Renal cortical epithelial cell (primary cell): ENCODE results near the gene ADCY10. TPM values are rescaled to one million over a fixed set of nuclear protein-coding genes. Genes with fewer than 3 reads are reported as not detected.
"Not testable (repeated sequence)": the region's sequence is repeated elsewhere in the genome, so short reads cannot be mapped to it uniquely, and the experiment has no call there.

ENCODE experiments used
- DNase-seq: peaks from one replicate; pipeline ENCODE4 v3.0.0-alpha.2; 2011; ENCODE audit warnings: low read depth
- total RNA-seq: library from RNA; depleted of rRNA; stranded (reverse); fragments of >200 nt; gene quantifications from 2 replicates; pipeline ENCODE4 v1.2.3, GENCODE V29; 2014

The ADCY10 gene
- total RNA-seq, 1 donor from 2014 or later, result 0.25 TPM

DNA sequence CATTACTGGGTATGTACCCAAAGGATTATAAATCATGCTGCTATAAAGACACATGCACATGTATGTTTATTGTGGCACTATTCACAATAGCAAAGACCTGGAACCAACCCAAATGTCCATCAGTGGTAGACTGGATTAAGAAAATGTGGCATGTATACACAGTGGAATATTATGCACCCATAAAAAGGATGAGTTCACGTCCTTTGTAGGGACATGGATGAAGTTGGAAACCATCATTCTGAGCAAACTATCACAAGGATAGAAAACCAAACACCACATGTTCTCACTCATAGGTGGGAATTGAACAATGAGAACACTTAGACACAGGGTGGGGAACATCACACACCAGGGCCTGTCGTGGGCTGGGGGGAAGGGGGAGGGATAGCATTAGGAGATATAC lies 26.7 kb downstream of the ADCY10 start:
- DNase-seq, result not testable (repeated sequence)

DNA sequence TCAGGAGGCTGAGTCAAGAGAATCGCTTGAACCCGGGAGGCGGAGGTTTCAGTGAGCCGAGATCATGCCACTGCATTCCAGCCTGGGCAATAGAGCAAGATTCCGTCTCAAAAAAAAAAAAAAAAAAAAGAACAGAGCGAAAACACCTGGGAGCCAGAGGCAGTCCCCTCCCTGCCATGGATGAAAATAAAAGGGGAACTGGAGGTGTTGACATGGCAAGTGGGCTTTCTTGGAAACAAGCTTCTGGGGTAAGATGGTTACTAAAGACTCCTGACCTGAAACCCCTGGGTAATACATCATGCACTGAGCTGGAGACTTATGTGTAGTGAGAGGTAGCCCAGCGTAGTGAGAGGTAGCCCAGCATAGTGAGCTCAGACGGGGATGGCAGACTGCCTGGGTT lies 31.6 kb downstream of the ADCY10 start:
- no peak for DNase-seq

DNA sequence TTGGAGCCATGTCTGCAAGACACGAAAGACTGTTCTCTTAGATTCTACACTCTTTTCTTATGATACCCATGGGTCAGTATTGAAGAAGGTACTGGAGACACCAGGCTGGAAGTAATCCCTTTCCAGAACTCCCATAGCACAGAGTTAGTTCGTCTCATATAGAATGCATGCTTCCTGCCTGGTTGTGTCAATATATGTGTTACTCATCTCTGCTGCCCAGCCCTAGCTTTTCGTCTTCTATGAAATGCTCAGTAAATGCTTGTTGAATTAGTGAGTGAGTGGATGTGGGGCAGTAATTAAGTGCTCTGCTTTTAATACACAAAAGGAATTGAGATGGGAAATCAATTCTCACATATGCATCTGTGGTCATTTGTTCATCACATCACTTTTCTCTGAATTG lies 32.1 kb downstream of the ADCY10 start:
- no peak for DNase-seq

DNA sequence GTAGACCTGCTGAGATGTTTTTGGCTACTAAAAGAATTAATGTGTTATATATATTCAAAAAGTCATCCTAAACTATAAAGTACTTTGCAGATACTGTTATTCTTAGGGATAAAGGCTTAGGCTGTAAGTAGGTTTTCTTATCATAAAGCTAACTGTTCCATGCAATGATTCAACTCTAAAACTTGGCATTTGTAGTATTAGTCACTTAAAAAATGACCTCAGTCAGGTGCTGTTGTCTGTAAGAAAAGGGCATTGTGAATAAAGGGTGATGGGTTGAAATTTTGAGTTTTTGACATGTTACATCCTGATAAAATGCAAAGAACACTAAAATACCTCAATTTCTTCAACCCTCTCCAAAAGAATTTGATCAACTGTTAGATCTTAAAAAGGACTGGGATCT lies 32.9 kb downstream of the ADCY10 start:
- peak; percentile 34 for DNase-seq

DNA sequence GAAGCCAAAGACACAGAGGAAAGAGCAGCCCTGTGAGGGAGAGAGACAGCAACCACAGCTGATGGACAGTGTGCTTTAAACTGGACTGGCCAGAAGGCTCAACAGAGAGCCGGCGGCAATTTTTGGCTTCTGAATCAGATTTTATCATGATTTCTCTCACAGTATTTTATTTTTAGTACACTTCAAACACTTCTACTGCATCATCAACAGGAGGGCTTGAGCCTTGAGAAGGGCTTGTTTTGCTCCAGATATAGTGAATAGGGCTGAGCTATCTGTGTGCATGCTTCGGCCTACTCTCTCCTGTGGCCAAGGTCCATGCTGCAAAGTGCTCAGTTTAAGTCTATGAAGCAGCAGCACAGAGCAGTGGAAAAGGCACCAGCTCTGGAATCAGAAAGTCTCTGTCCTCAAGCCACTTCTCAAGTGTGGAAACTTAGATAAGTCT lies 33.3 kb downstream of the ADCY10 start:
- DNase-seq, result no peak

DNA sequence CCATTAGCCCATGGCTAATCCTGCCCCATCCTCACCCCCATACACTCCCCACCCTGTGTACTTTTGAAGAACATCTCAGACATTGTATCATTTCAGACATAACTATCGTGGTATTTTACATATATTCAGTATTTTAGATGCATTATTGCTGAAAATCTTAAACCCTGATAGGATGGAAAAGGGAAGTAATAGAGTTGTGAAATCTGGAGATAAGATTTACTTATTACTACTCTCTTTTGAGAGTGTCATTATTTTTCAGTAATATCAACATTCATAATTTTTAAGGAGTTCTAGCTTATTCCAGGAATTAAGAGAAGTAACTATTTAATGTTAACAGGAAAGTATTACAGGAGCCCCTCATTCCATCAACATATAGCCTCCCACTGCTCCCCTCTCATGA lies 34.4 kb downstream of the ADCY10 start:
- DNase-seq, result no peak

DNA sequence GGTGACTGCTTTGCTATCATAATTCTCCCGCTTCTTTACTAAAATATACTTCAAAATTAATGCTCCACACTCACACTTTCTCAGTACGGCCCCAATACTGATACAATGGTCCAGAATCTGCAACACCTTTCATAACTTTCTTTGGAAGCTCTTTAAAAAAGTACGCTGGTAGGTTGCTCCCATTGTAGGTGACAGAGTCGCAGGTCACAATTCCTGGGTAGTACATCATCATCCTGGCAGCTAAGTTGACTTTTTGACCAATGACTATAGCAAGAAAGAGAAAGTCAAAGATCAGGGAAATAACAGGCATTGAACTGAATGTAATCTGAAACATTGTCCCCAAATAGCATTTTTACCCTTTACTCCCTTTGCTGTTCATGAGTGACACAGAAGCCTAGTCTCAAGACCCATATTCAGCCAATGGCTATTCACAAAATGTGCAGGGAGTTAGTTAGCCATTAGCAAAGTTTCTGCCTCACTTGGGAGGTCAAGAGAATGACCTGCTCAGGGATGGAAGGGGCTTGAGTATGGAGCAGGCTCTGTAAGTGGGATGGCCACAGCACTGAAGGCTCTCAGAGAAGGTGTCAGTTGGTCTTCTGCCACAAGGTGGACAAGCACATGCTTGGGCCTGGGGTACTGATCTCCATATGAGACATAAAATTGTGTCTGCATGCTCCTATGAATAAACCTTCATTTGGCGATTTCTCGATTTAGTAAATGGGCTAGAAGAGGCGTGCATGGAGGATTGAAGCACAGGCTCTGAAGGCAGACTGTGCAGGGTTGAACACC lies 35.4 kb downstream of the ADCY10 start:
- DNase-seq, result no peak

DNA sequence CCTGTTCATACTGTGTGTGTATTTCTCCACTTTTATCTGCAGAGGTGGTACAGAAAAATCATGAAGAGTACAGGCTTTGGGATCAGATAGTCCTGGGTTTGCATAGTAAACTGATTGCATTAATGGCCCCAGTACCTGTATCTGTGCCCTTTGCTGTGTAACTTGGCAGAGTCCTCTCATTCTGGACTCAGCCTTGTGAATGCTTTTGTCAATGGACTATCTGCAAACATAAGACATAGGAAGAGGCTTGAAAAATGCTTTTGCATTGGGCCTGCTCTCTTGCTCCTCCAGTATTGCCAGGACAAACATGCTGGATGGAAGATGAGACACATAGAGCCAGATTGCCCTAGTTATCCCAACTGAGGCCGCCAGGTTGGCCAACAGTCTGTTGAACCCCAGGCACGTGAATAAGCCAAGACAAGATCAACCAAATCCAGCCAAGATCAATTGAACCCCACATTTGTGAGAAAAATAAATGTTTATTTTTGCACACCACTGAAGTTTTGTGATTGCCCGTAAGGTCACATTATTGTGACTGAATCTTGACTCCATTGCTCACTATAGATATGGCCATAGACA lies 37.2 kb downstream of the ADCY10 start:
- DNase-seq, result no peak

DNA sequence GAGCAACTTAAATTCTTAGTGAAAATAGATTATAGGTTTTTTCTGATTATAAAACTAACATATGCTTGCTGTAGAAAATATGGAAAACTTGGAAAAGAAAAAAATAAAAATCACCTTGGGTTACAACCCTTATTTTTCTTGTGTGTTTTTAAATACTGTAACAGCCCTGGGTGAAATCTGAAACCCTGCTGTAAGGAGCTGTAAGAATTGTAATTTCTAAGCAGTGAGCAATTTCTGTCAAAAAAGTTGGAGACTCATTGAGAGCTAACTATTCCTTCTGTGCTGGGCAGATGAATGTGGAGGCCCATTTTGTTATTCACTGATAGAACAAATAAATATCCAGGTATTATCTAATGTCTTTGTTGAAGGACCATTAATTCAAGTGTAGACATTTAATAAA lies 42.6 kb downstream of the ADCY10 start:
- DNase-seq, result no peak

DNA sequence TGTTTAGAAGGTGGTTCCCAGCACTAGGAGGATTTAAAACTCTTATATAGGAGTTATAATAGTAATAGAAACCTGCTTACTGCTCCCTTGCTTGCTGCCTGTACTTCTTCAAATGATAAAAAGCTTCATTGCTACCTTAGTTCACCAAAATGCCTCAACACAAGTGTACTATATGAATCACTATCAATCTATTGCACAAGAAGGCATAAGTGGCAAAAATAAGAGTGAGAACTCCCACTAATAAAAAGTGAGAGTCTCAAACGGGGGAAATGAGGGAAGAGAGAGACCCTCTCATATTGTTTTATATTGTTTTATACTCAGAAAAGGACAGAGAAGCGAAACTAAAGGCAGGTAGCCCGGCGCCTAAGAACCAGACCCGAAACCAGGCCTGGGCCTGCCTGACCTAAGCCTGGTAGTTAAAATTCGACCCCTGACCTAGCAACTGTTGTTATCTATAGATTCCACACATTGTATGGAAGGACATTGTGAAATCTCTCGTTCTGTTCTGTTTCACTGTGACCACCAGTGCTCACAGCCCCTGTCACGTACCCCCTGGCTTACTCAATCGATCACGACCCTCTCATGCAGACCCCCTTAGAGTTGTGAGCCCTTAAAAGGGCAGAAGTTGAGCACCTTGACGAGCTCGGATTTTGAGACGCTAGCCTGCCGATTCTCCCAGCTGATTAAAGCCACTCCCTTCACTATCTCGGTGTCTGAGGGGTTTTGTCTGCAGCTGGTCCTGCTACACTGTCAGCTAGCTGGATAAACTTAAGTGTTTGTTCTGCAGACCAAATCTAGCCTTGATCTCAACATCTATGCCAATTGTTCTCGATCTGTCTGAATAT lies 44.6 kb downstream of the ADCY10 start:
- not testable (repeated sequence) for DNase-seq

DNA sequence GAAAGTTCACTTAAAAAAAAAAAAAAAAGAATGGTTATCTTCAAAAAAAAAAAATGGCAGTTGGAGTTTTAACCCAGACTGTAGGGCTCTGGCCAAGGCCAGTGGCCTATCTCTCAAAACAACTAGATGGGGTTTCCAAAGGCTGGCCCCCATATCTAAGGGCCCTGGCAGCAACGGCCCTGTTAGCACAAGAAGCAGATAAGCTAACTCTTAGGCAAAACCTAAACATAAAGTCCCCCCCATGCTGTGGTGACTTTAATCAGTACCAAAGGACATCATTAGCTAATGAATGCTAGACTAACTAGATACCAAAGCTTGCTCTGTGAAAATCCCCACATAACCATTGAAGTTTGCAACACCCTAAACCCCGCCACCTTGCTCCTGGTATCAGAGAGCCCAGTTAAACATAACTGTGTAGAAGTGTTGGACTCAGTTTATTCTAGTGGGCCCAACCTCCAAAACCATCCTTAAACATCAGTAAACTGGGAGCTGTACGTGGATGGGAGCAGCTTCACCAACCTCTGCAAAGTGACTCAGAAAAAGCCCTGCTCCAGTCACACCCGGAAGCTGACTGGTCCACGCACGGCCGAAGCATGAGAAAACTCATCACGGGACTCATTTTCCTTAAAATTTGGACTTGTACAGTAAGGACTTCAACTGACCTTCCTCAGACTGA lies 47.1 kb downstream of the ADCY10 start:
- DNase-seq, result not testable (repeated sequence)

DNA sequence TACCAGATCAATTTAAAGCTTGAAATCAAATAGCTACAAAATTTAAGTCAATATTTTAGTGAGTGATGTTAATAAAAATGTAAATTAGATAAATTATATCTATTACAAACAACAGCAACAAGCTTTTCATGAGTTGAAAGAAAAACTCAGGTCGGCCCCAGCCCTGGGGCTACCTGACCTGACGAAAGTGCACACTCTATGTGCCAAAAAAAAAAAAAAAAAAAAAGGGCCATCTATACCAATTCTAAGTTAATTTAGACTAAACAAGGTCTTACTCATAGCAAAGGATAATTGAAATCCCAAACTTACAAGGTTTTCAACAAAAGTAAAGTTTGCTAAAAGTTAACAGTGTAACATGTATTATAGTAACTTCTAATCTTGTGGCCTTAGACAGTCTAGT lies 47.6 kb downstream of the ADCY10 start:
- not testable (repeated sequence) for DNase-seq

DNA sequence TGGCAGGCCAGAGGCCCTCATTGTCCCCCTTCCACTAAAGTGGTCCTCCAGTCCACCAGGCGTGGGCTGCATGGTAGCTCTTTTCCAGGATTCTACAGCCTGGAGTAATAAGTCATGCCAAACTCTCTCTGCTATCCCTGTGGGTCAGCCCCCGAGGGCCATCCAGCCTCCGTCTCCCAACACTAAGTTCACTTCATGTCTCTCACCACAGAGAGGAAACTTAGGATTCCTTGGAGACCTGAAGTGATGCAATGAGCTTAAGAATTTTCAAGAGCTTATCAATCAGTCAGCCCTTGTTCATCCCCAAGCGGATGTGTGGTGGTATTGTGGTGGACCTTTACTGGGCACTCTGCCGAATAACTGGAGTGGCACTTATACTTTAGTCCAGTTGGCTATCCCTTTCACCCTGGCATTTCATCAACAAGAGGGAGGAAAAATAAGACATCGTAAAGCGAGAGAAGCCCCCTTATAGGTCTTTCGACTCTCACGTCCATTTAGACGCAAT lies 48.1 kb downstream of the ADCY10 start:
- DNase-seq, result not testable (repeated sequence)

DNA sequence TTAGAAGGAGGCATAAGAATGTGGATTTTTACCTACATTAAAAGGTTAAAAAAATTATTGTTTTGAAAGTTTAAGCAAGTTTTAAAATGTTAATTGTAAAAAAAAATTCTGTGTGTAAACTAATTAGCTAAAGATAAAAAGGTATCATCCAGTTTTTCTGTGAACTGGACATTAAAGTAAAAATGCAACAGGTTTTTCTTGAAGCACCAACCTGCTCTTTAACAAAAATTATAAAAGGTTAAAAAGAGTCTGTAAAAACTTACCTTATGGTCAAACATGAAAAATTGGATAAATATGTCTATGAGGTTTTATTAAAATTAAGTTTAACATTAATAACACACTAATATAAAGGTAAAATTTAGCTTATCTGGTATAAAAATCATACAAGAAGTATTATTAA lies 48.7 kb downstream of the ADCY10 start:
- DNase-seq, result not testable (repeated sequence)

DNA sequence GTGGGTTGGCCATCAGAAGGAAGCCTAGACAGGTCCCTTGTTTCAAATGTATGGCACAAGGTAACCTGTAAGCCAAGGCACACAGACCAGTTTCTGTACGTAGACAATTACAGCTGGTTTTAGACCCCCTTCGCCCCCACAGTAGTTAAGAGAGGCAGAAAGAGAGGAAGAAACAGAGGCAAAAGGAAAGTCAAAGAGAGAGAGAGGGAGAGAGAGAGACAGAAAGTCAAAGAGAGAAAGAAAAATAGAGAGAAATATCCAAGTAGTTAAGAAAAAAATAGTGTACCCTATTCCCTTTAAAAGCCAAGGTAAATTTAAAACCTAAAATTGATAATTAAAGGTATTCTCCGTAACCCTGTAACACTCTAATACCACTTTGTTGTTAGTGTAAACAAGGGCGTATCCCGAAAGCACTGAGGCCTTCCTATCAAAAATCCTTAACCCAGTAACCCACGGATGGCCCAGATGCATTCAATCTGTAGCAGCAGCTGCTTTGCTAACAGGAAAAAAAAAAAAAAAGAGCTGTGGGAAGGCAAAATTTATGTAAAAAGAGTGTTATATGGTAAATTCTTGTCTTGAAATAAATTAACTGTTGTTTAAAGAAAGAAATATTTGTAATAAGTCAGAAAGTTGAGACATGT lies 49.4 kb downstream of the ADCY10 start:
- no peak for DNase-seq

DNA sequence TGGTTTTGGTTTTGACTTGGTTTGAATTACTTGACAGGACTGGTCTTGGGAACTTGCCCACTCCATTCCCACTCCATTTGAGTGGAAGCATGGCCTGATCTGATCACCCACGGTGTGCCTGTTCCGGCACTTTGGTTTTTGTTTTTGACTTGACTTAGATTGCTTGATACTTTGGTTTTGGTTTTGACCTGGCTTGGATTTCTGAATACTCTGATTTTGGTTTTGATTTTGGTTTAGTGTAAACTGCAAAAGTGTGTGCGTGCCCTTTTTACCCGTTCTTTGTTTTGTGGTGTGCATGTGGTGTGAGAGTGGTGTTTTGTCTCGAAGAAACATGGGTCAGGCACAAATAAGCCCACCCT lies 50.0 kb downstream of the ADCY10 start:
- no peak for DNase-seq

DNA sequence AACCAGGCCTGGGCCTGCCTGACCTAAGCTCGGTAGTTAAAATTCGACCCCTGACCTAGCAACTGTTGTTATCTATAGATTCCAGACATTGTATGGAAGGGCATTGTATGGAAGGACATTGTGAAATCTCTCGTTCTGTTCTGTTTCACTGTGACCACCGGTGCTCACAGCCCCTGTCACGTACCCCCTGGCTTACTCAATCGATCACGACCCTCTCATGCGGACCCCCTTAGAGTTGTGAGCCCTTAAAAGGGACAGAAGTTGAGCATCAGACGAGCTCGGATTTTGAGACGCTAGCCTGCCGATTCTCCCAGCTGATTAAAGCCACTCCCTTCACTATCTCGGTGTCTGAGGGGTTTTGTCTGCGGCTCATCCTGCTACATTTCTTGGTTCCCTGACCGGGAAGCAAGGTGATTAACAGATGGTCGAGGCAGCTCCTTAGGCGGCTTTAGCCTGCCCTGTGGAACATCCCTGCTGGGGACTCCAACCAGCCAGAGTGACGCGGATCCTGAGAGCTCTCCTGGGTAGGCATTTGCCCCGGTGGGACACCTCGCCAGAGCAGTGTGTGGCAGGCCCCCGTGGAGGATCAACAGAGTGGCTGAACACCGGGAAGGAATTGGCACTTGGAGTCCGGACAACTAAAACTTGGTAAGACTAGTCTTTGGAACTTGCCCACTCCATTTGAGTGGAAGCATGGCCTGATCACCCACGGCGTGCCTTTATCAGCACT lies 50.6 kb downstream of the ADCY10 start:
- DNase-seq, result not testable (repeated sequence)

DNA sequence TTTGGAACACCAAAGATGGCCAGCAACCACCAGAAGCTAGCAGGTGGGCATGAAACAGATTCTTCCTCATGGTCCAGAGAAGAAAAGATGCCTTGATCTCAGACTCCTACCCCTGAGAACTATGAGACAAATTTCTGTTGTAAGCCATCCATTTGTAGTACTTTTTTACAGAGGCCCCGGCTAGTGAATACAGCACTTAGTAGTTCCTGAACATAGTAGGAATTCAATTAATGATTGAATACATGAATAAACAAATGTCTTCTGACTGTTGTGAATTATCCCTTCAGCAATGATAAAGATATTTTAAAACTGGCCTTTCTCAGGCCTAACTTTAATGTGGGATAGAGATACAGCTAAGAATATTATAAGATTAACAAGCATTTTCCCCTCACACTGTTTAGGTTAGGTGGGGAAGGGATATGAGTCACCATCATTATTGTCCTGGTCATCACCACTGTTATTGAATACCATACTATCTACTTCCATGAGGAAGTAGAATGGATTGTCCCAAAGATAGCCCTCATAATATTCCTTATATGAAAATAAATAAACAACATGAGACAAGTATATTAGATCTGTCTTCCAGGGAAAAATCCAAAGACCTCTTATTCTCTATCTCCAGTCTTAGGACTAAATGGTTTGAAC lies 51.4 kb downstream of the ADCY10 start:
- DNase-seq, result no peak

DNA sequence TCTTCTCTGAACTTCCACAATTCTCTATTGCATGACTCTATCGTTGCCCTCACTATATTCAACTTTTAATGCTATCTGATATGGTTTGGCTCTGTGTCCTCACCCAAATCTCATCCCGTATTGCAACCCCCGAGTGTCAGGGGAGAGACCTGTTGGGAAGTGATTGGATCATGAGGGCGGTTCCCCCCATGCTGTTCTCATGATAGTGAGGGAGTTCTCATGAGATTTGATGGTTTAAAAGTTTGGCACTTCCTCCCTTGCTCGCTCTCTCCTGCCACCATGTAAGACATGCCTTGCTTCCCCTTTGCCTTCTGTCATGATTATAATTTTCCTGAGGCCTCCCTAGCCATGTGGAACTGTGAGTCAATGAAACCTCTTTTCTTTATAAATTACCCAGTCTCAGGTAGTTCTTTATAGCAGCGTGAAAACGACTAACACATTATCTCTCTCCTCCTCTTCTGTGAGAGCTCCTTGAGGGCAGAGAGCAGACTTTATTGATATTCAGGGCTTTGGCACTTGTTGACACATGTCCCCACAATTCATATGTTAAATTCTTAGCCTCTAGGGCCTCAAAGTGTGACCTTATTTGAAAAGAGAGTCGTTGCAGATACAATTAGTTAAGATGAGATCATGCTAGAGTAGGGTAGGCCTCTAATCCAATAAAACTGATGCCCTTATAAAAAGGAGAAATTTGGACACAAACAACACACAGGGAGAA lies 52.1 kb downstream of the ADCY10 start:
- DNase-seq, result no peak
